WTC11 (cell line): Measurements from ENCODE around the gene KAT6B.

Experiments used
- CTCF ChIP-seq: fragments of 200-600 bp; IDR thresholded peaks from 2 replicates; pipeline ENCODE4 v1.8.0; 2022; ENCODE audit warnings: antibody characterized with exemption
- FOXP1 ChIP-seq: sonication (generic); formaldehyde crosslinking; IDR thresholded peaks from 2 replicates; pipeline ENCODE4 v1.8.0; 2022; ENCODE audit warnings: missing genetic modification reagents, mild to moderate bottlenecking, moderate library complexity, borderline replicate concordance
- SOX15 ChIP-seq: fragments of 250-450 bp; sonication (Bioruptor Pico); IDR thresholded peaks from 2 replicates; pipeline ENCODE4 v1.9.0; 2021; ENCODE audit warnings: mild to moderate bottlenecking
- STAT6 ChIP-seq: sonication (generic); formaldehyde crosslinking; conservative IDR thresholded peaks from 2 replicates; pipeline ENCODE4 v1.8.1; 2023; ENCODE audit warnings: mild to moderate bottlenecking, low read depth, missing genetic modification reagents, moderate library complexity
- ZBTB43 ChIP-seq: sonication (generic); formaldehyde crosslinking; IDR thresholded peaks from 2 replicates; pipeline ENCODE4 v1.8.1; 2023; ENCODE audit warnings: mild to moderate bottlenecking, missing genetic modification reagents
- ZNF121 ChIP-seq: sonication (generic); formaldehyde crosslinking; IDR thresholded peaks from 2 replicates; pipeline ENCODE4 v1.8.0; 2023; ENCODE audit warnings: missing genetic modification reagents

- TF ChIP-seq STAT6 (CRISPR knock-in tag) (no peak), CTCF (no peak), SOX15 (no peak), FOXP1 (no peak), ZBTB43 (CRISPR knock-in tag) (no peak), ZNF121 (CRISPR knock-in tag) (no peak)
Observed at GRCh38 chr10:74808501-74808900, 17.9 kb upstream of the KAT6B start.
